Measurements from ENCODE around the gene SAMMSON.

Gene SAMMSON

DNA sequence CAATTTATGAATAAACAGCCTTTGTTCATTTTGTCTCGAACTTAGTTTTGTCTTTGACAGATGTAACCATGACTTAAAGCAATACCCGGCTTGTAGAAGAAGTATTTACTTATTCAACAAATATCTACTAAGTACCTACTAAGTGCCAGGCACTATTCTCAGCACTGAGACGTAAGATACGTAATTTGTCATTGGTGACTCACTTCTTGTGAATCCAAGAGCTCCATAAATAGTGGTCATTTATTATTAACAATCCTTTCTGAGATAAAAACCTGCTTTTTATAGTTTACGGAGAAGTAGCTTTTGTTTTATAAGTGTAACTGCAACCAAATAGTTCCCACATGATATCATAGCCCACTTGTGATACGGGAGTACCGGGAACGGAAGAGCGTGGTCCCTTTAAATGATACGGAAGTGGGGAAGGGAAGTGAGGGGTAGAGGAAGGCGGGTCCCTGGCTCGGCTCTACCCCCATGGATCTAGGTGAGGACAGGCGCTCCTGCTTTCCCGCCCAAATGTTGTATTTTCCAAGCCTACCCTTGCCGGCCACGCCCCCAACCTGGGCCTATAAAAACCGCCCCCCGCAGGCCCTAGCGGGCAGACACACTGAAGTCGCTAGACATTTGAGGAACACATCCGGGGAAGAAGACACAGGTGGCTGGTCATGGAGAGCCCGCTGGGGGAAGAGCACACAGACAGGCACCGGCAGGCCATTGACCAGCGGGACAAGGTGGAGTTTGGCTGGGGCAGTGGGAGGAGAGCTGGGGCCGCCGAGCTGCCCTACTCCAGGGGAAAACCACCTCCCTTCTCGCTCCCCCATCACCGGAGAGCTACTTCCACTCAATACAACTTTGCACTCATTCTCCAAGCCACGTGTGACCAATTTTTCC, at the start of gene SAMMSON:
Gene SAMMSON (plus strand): TSS at position 594 of the 888 bp plus-strand sequence.
- Histone ChIP-seq H3K4me3 (ENCODE audit: low read length) (peak within 1 kb of the TSS; percentile 29), H3K27me3 (ENCODE audit: control insufficient read depth, insufficient read depth, low read length) (no peaks in the 10 kb centered on the region), H3K27ac (ENCODE audit: low read depth, low read length) (peak within 1 kb of the TSS; percentile 72), H3K9ac (ENCODE audit: low read length) (no peak within 1 kb of the TSS), H3K4me1 (ENCODE audit: control insufficient read depth, insufficient read depth, low read length) (no peaks in the 10 kb centered on the region), H3K36me3 (ENCODE audit: control insufficient read depth, insufficient read depth, low read length) (no peaks in the 10 kb centered on the region)

DNA sequence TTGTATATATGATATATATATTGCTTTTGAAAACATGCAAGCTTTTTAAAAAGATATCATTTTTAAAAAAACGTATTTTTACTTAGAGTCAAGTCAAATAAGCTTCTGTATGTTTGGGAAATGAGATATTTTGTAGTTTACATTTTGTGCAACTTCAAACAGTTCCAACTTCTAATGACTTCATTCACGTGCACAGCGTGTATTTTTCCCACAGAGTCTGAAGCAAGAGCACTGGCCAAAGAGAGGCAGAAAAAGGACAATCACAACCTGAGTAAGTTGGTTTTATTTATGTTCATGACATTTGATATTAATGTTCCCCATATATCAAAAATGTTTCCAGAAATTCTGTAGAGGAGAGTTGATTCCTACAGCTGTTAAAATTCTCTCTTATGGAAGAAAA, 47.9 kb upstream of the SAMMSON start:
- Histone ChIP-seq H3K9ac (ENCODE audit: low read length) (no peak overlapping the region), H3K27ac (ENCODE audit: low read depth, low read length) (no peak overlapping the region), H3K36me3 (ENCODE audit: control insufficient read depth, insufficient read depth, low read length) (no peaks in the 10 kb centered on the region), H3K27me3 (ENCODE audit: control insufficient read depth, insufficient read depth, low read length) (no peaks in the 10 kb centered on the region), H3K4me3 (ENCODE audit: low read length) (no peak overlapping the region), H3K4me1 (ENCODE audit: control insufficient read depth, insufficient read depth, low read length) (no peaks in the 10 kb centered on the region)

DNA sequence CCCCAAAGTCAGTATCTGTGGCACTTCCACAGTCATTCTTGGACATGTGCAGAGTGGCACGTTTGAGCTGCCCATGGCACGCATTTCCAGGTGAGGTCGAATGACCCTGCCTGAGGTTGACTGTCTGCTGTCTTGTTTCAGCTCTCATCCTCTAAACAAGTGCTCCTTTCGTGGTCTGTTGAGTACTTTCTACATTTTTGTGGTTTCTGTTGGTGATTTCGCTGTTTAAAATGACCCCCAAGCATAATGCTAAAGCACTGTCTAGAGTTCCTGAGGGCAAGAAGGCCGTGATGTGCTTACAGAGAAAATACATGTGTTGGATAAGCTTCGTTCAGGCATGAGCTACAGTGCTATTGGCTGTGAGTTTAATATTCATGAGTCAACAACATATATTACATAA, 40.0 kb upstream of the SAMMSON start:
- H3K4me1 ChIP-seq (ENCODE audit: control insufficient read depth, insufficient read depth, low read length) = no peaks in the 10 kb centered on the region
- H3K27ac ChIP-seq (ENCODE audit: low read depth, low read length) = no peak overlapping the region
- no peak overlapping the region for H3K9ac ChIP-seq (ENCODE audit: low read length)
- no peaks in the 10 kb centered on the region for H3K27me3 ChIP-seq (ENCODE audit: control insufficient read depth, insufficient read depth, low read length)
- peaks cover 4% of the 10 kb centered on the region for H3K36me3 ChIP-seq (ENCODE audit: control insufficient read depth, insufficient read depth, low read length)
- H3K4me3 ChIP-seq (ENCODE audit: low read length) = no peak overlapping the region

DNA sequence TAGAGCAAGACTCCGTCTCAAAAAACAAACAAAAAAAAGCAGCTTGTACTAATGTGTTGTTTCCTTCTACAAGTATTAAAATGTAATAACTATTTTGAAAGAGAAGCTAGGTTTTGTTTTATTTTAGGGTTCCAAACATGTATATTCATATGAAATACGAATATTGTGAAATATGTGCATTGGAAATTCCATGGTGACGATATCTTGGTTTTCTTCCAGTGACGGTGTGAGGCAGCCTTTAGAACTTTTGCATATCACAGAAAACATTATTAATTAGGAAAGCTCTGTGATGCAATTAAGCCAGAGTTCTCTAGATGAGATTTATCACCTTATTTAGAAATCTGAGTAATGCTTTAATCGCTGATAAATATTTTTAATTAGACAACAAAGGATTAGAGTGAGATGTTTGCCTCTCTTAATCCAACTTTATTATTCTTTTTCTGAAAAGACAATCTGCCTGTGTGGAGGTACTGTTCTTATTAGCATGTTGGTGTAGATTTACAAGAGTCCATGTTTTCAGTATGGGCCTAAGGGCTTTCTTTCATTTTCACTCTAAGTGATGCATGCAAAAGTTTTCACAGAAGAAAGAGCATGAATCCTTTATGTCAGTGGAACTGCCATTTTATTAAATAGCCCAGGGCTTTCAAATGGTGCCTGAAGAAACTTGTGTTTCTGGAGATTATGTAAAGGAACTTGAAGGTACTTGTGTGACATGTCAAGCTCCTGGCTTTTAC, 37.7 kb upstream of the SAMMSON start:
- Histone ChIP-seq H3K9ac (ENCODE audit: low read length) (no peak overlapping the region), H3K4me1 (ENCODE audit: control insufficient read depth, insufficient read depth, low read length) (no peaks in the 10 kb centered on the region), H3K27me3 (ENCODE audit: control insufficient read depth, insufficient read depth, low read length) (no peaks in the 10 kb centered on the region), H3K36me3 (ENCODE audit: control insufficient read depth, insufficient read depth, low read length) (peaks cover 7% of the 10 kb centered on the region), H3K27ac (ENCODE audit: low read depth, low read length) (no peak overlapping the region), H3K4me3 (ENCODE audit: low read length) (no peak overlapping the region)

DNA sequence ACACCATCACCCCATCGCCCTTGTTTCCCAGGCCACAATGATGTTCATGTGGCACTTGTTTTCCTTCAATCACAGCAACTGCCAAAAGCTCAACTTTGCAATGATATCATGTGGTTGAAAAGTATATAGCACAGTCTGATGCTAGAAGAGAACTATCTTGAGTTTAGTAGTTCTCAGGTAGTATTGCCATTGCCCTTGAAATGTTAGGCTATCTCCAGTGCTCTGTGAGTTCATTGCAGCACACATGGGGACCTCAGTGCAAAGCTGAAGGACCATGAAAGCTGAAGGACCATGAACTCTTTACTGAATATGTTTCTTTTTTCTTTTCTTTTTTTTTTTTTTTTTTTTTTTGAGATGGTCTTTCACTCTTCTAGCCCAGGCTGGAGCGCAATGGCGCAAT, 35.9 kb upstream of the SAMMSON start:
- Histone ChIP-seq H3K4me1 (ENCODE audit: control insufficient read depth, insufficient read depth, low read length) (no peaks in the 10 kb centered on the region), H3K9ac (ENCODE audit: low read length) (no peak overlapping the region), H3K27me3 (ENCODE audit: control insufficient read depth, insufficient read depth, low read length) (no peaks in the 10 kb centered on the region), H3K36me3 (ENCODE audit: control insufficient read depth, insufficient read depth, low read length) (peaks cover 7% of the 10 kb centered on the region), H3K4me3 (ENCODE audit: low read length) (no peak overlapping the region), H3K27ac (ENCODE audit: low read depth, low read length) (no peak overlapping the region)

DNA sequence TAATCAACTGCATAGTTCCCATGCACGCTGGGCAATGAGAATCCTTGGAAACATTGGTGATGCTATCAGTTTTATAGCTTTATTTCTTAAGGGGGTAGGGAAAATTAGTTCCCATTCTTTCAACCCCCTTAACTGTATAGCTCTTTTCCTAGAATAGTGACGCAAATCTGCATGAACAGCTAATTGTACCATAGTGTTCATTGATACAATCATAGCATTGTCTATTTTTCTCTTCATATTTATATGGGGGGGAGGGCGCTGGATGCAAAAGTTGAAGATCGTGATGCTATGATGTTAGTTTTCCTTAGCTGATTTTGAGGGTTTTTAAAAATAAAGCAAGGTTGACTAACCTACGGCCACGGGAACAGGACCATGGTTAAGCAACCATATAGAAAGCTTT, 32.4 kb upstream of the SAMMSON start:
- Histone ChIP-seq H3K27me3 (ENCODE audit: control insufficient read depth, insufficient read depth, low read length) (no peaks in the 10 kb centered on the region), H3K27ac (ENCODE audit: low read depth, low read length) (no peak overlapping the region), H3K36me3 (ENCODE audit: control insufficient read depth, insufficient read depth, low read length) (peaks cover 3% of the 10 kb centered on the region), H3K9ac (ENCODE audit: low read length) (no peak overlapping the region), H3K4me1 (ENCODE audit: control insufficient read depth, insufficient read depth, low read length) (peaks cover 2% of the 10 kb centered on the region), H3K4me3 (ENCODE audit: low read length) (no peak overlapping the region)

DNA sequence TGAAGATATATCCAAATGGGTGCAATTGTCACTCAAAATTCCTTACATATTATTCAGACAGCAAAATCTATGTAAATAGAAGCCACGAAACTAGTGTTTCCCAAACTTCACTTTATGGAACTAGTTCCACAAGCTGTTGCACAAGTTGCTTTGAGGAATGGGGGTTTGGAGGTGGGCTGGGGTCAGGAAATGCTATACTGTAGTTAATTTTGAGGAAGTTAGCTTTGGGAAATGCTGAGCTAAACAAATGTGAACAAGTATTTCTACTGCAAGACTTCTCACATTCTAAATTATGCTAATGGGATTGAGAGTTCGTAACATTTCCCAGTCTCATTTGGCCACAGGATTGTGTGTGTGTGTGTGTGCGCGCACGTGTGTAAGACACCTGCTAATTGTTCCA, 28.7 kb upstream of the SAMMSON start:
- no peak overlapping the region for H3K9ac ChIP-seq (ENCODE audit: low read length)
- no peaks in the 10 kb centered on the region for H3K27me3 ChIP-seq (ENCODE audit: control insufficient read depth, insufficient read depth, low read length)
- H3K4me1 ChIP-seq (ENCODE audit: control insufficient read depth, insufficient read depth, low read length) = peaks cover 2% of the 10 kb centered on the region
- no peaks in the 10 kb centered on the region for H3K36me3 ChIP-seq (ENCODE audit: control insufficient read depth, insufficient read depth, low read length)
- H3K4me3 ChIP-seq (ENCODE audit: low read length) = no peak overlapping the region
- no peak overlapping the region for H3K27ac ChIP-seq (ENCODE audit: low read depth, low read length)

DNA sequence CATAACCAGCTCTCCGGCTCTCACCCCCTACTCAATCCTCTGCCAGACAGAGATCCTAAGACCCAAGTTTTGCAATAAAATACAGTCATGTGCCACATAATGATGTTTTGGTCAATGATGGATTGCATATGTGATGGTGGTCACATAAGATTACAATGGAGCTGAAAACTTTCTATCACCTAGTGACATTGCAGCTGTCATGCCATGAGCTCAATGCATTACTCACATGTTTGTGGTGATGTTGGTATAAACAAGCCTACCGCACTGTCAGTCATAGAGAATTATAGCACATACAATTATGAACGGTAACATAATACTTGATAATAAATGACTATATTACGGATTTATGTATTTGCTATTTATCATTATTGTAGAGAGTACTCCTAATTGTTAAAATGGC, 26.9 kb upstream of the SAMMSON start:
- no peaks in the 10 kb centered on the region for H3K36me3 ChIP-seq (ENCODE audit: control insufficient read depth, insufficient read depth, low read length)
- peaks cover 2% of the 10 kb centered on the region for H3K4me1 ChIP-seq (ENCODE audit: control insufficient read depth, insufficient read depth, low read length)
- no peak overlapping the region for H3K9ac ChIP-seq (ENCODE audit: low read length)
- H3K4me3 ChIP-seq (ENCODE audit: low read length) = no peak overlapping the region
- H3K27me3 ChIP-seq (ENCODE audit: control insufficient read depth, insufficient read depth, low read length) = no peaks in the 10 kb centered on the region
- H3K27ac ChIP-seq (ENCODE audit: low read depth, low read length) = no peak overlapping the region

DNA sequence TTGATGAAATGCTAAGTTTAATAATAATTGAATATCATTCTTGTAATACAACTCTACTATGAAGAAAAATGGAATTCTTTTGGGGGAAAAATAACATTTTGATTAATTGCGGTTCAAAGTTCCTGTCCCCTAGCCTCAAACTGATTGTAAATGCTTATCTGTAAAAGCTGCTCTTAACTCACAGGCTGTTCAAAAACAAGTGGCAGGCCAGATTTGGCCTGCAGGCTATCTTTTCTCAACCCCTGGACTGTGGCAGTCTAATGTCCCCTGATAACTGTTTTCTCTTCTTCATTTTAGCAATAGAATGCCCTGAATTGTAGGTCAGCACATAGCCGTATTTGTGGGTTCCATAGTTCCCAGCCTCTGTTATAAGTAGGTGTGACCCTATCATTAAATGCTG, 23.5 kb upstream of the SAMMSON start:
- Histone ChIP-seq H3K27ac (ENCODE audit: low read depth, low read length) (no peak overlapping the region), H3K4me1 (ENCODE audit: control insufficient read depth, insufficient read depth, low read length) (peaks cover 2% of the 10 kb centered on the region), H3K27me3 (ENCODE audit: control insufficient read depth, insufficient read depth, low read length) (no peaks in the 10 kb centered on the region), H3K9ac (ENCODE audit: low read length) (no peak overlapping the region), H3K4me3 (ENCODE audit: low read length) (no peak overlapping the region), H3K36me3 (ENCODE audit: control insufficient read depth, insufficient read depth, low read length) (no peaks in the 10 kb centered on the region)

DNA sequence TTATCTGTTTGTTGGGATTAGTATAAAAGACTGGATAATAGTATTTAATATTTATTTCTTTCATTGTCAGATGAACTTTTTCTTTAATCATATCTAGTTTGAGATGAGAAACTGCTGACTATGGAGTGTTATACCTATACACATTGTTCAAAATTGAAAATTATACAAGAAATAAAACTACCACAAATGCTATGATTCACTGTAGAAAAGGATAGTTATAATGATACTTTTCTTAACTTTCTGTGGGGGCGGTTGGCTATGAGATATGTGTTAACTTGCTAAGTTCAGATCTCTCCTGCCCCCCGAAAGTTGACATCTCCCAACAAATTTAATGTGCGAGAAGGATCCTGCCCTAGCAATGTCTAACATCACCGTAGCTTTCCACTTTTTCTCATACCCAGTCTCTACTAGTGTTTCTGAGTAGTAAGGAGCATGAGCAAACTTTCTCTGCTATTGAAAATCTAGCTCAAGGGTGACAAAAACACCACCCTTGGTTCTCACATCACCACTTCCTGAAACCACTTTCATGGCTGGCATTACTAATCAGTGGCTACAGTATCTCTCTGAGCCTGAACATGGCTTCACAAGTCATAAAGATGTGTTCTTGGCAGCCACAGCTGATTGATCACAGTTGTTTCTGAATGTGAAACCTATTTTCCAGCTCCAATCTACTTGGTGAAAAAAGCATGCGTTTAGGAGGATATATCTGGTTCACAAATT, 15.8 kb upstream of the SAMMSON start:
- Histone ChIP-seq H3K4me3 (ENCODE audit: low read length) (no peak overlapping the region), H3K27me3 (ENCODE audit: control insufficient read depth, insufficient read depth, low read length) (no peaks in the 10 kb centered on the region), H3K36me3 (ENCODE audit: control insufficient read depth, insufficient read depth, low read length) (no peaks in the 10 kb centered on the region), H3K4me1 (ENCODE audit: control insufficient read depth, insufficient read depth, low read length) (no peaks in the 10 kb centered on the region), H3K9ac (ENCODE audit: low read length) (no peak overlapping the region), H3K27ac (ENCODE audit: low read depth, low read length) (no peak overlapping the region)

DNA sequence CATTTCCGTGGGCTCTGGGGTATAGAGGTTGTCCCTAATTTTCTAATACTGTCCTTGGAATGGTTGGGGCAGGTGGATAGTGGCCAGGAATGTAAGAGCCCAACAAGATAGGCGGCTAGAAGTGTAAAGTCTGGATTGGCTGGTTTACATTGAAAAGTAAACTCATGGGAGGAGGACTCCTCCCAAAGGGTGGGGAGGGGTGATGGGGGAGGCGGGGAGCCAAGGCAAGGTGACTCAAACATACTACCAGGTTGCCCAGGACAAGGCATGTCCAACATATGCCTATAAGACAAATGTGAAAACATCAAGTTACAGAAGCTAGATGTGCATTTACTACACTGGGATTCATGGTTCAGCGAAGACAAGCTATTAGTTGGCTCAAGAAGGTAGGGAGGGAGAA, 14.3 kb upstream of the SAMMSON start:
- no peaks in the 10 kb centered on the region for H3K36me3 ChIP-seq (ENCODE audit: control insufficient read depth, insufficient read depth, low read length)
- no peak overlapping the region for H3K4me3 ChIP-seq (ENCODE audit: low read length)
- no peaks in the 10 kb centered on the region for H3K27me3 ChIP-seq (ENCODE audit: control insufficient read depth, insufficient read depth, low read length)
- no peaks in the 10 kb centered on the region for H3K4me1 ChIP-seq (ENCODE audit: control insufficient read depth, insufficient read depth, low read length)
- no peak overlapping the region for H3K27ac ChIP-seq (ENCODE audit: low read depth, low read length)
- no peak overlapping the region for H3K9ac ChIP-seq (ENCODE audit: low read length)

DNA sequence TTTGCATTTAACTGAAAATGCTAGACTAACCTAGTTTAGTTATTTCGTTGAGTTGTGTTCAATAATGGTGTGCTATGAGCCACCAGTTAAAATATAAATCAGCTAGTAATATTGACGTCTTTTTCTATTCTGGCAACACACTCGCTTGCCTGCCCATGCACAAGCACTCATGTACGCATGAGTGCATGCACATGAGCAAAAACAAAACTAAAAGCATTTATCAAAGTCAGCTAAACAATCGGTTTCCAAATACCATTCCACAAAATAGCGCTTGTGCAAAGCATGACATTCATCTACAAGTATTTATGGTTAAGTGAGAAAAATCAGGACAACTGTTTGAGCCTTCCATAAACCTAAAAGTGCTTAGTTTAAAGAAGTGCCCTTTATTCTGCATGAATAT, 13.1 kb upstream of the SAMMSON start:
- Histone ChIP-seq H3K36me3 (ENCODE audit: control insufficient read depth, insufficient read depth, low read length) (no peaks in the 10 kb centered on the region), H3K9ac (ENCODE audit: low read length) (no peak overlapping the region), H3K4me1 (ENCODE audit: control insufficient read depth, insufficient read depth, low read length) (no peaks in the 10 kb centered on the region), H3K27me3 (ENCODE audit: control insufficient read depth, insufficient read depth, low read length) (no peaks in the 10 kb centered on the region), H3K27ac (ENCODE audit: low read depth, low read length) (no peak overlapping the region), H3K4me3 (ENCODE audit: low read length) (no peak overlapping the region)

Data from rectal smooth muscle tissue (tissue), 1 donor.